ENCODE measurements around the gene SPDYA.

DNA sequence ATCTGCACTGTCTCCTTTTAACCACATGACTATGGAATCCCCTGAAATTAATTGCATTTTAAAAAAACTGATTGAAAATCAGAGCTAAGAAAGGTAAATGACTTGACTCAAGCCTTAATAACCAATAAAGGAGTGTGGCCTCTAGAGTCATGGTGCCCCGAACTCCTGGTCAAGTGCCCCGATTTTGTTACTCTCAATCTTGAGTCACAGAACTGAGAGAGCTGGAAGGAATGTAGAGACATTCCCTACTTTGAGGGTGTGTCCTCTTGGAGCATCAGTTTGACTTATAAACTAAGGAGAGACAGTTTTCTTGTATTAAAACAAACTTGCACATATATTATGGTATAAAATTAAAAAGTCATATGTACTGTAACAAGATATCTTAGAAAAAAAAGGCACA lies 86.3 kb downstream of the SPDYA start:
- TF ChIP-seq, protein P1, sequence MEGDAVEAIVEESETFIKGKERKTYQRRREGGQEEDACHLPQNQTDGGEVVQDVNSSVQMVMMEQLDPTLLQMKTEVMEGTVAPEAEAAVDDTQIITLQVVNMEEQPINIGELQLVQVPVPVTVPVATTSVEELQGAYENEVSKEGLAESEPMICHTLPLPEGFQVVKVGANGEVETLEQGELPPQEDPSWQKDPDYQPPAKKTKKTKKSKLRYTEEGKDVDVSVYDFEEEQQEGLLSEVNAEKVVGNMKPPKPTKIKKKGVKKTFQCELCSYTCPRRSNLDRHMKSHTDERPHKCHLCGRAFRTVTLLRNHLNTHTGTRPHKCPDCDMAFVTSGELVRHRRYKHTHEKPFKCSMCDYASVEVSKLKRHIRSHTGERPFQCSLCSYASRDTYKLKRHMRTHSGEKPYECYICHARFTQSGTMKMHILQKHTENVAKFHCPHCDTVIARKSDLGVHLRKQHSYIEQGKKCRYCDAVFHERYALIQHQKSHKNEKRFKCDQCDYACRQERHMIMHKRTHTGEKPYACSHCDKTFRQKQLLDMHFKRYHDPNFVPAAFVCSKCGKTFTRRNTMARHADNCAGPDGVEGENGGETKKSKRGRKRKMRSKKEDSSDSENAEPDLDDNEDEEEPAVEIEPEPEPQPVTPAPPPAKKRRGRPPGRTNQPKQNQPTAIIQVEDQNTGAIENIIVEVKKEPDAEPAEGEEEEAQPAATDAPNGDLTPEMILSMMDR (IDR thresholded peaks at IDR 0.05) = no peak
- no peak for TF ChIP-seq POLR2A (IDR thresholded peaks at IDR 0.05)
